NCI-H2227 (cell line): ENCODE results near the gene RFX4.
A peak's percentile ranks its signal among the peaks of the same experiment; 100 is the strongest.

Source experiments
- DNase-seq: peaks from one replicate; lab custom pipeline; 2025; ENCODE audit not compliant: unreplicated experiment; lab: John Stamatoyannopoulos, UW

Gene RFX4

GRCh38 chr12:106645465-106646330, 62.9 kb downstream of the RFX4 start:
- DNase-seq = no peak

DNA sequence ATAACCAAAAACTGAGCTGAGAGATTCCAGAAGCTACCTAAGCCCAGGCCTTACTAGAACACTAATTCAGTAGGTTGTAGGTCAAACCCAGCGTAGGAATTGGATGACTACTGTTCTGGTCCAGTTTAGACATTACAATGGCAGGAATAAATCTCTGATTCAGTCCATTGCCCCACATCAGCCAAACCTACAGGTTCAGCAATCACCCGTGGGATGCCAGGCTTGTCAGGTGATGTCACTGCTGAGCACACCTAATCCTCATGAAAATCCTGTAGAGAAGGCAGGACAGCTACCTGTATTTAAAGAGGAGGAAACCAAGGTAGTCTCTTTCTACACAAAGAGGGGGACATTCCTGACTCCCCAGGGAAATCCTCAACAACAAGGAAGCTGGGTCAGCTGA, 63.7 kb downstream of the RFX4 start:
- DNase-seq = no peak

- DNase-seq = no peak
Observed at GRCh38 chr12:106647793-106648514, 65.2 kb downstream of the RFX4 start.

- DNase-seq = no peak
Observed at GRCh38 chr12:106648736-106649135, 65.9 kb downstream of the RFX4 start.

DNA sequence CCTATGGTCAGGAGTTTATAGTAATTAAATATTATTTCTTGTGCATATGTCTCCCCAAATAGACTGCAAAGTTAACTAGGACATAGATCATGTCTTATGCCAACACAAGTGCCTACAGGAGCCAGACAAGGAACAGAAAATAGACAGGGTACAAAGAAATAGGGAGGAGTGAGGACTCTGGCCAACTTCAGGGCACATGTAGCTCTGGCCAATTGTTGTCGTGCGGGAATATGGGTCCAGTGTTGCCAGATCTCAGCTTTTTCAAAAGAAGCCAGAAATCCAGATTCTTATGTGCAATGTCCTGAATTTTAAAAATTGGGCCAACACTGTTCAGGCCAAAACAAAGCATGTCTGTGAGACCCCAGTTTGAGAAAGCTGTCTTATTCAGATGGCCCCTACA, 68.7 kb downstream of the RFX4 start:
- DNase-seq = no peak

GRCh38 chr12:106652510-106653015, 69.8 kb downstream of the RFX4 start:
- DNase-seq = no peak

DNA sequence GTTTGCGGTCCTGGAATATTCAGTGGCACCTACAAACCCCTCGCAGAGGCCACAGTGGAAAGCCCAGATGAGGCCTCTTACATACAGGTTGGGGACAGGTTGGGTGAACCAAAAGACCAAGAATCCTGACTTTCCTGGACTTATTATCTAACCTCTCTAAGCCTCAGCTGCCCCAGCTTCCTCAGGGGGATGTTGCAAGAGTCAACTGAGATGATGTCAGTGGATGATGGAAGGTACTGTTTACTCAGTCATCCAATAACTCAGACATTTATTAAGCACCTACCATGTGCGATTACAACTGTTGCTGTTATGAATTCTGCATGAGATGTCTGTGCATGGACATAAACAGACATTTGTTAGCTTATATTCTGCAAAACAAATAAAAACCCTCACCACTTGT, 72.8 kb downstream of the RFX4 start:
- DNase-seq = no peak

DNA sequence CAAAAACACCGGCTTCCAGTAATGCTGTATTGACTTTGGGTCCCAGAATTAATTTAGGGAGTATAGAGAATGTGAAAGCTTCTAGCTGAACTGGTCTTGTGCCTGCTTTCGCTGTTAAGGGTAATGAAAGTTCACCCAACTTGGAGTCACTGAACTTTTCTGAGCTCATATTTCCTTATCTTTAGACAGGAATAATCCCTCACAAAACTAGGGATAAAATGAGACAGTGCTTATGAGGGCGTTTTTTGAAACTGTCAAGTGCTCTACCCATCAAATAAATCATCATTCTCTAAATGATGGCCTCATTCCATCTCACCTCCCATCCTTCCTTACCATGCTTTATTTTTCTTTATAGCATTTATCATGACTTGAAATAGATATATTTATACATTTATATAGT, 74.7 kb downstream of the RFX4 start:
- no peak for DNase-seq

GRCh38 chr12:106663385-106663784, 80.6 kb downstream of the RFX4 start:
- DNase-seq = no peak

GRCh38 chr12:106669216-106669615, 86.4 kb downstream of the RFX4 start:
- DNase-seq = no peak

DNA sequence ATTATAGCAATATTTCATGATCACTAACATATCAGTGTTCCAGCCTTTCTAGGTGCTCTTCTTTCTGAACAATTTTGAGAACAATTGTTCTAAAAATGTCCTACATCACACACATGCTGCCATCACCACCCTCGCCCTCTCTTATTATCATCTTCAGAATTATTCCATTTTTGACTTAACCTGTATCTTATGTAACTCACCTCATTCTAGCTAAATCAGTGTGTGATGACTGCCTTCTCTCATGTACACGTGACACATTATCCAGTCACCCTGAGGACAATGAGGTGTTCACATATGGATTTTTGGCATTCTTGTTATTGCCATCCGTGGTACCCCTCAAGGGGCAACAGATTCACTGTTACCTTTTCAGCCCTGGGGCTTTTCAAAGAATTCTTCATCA, 87.3 kb downstream of the RFX4 start:
- no peak for DNase-seq

GRCh38 chr12:106671840-106672239, 89.0 kb downstream of the RFX4 start:
- no peak for DNase-seq

GRCh38 chr12:106672314-106673025, 89.7 kb downstream of the RFX4 start:
- peak; percentile 19 for DNase-seq

DNA sequence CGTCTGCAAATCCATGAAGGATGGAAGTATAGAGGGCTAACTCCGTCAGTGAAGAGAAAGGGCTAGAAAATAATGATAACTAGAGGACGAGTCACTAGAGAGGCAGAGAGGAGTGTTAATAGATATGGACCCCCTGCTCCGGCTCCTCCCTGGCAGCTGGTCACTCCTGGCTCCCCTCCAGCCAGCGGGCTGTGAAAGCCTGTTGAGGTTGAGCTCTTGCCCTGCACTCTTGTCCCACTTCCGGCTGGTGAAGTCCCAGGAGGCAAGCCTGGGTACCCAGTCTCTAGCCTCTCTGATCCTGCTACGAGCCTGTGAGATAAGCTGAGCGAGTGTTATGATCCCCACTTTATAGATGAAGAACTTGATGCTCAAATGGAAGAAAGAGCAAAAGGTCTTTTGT, 90.3 kb downstream of the RFX4 start:
- DNase-seq = peak; percentile 6

GRCh38 chr12:106675651-106676435, 93.0 kb downstream of the RFX4 start:
- DNase-seq = no peak

- no peak for DNase-seq
Observed at GRCh38 chr12:106679574-106679973, 96.8 kb downstream of the RFX4 start.

DNA sequence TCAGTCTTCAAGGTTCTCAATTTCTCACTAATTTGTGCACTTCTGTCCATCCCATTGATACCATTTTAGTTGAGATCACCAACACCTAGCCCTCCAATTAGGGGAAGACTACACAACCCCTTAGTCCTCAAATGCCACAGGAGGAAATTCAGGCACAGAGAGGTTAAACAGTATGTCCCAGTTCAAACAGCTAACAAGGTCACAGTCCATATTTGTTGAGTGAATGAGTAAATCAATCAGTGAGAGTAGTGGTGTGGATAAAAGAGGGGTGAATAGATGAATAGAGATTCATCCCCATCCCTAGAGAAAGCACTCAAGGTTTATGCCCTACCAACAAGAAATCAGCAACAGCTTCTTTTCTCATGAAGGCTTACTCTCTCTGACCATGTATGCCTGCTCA, 97.5 kb downstream of the RFX4 start:
- DNase-seq = no peak

DNA sequence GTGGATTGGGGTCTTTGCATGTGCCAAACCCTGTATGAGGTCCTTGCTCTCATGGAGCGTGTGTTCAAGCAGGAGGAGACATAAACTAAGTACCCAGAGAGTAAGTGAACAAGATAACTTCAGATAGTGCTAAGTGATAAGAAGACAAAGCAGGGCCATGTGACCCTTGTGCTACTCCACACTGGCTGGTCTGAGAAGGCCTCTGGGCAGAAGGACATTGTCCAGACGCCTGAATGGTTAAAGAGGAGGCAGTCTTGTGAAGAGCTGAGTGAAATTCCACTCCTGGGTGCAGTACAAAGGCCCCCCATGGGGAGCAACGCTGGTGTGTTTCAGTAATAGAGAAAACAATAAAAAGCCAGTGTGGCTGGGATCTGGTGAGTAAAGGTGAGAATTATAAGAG, 98.4 kb downstream of the RFX4 start:
- no peak for DNase-seq

GRCh38 chr12:106682594-106683234, 99.9 kb downstream of the RFX4 start:
- no peak for DNase-seq

- DNase-seq = no peak
Observed at GRCh38 chr12:106684497-106684896, 101.7 kb downstream of the RFX4 start.
